HG03571 (cell line): ENCODE results near the gene GRAP.
"Not testable (repeated sequence)": the region's sequence is repeated elsewhere in the genome, so short reads cannot be mapped to it uniquely, and the experiment has no call there.

Experiments
- ATAC-seq: cut with Tn5 transposase; IDR thresholded peaks from one replicate; pipeline ENCODE4 v1.9.1; 2021; ENCODE audit not compliant: unreplicated experiment

GRAP gene

GRCh38 chr17:19043032-19043431, 3.7 kb downstream of the GRAP start:
- ATAC-seq, result not testable (repeated sequence)

DNA sequence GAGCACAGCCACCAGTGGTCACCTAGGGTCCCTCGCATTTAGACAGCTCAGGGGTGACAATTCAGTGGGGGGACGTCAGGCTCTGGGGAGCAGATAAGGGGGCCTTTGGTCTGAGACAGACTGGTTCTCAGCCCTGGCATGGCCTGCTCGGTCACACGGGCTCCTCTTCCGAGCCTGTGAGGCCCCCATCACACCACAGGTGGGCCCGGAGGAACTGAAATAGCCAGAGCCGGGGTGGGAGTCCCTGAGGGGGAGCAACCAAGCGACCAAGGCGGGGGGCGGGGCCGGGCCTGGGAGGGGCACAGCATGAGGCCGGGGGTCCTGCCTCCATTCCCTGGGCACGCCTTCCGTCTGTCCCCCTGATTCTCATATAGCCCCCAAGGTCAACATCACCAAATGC, 4.4 kb downstream of the GRAP start:
- ATAC-seq, result not testable (repeated sequence)

GRCh38 chr17:19041871-19042270, 4.9 kb downstream of the GRAP start:
- not testable (repeated sequence) for ATAC-seq

DNA sequence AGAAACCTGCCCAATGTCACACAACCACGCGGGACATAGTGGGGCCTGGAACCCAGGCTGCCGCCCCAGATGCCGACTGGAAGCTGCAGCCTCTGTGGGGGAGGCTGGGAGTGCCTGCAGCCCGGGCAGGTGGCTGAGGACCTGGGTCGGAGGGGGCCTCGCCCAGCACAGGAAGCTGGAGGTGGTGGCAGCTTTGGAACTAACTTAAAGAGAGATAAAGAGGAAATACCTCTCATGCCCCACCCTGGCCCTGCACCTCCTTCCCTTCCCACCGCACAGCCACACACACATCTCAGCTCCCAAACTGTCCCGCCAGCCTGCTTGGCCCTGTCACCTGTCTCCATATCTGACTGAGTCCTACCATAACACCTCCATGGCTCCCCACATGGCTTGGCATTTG, 6.4 kb downstream of the GRAP start:
- not testable (repeated sequence) for ATAC-seq

DNA sequence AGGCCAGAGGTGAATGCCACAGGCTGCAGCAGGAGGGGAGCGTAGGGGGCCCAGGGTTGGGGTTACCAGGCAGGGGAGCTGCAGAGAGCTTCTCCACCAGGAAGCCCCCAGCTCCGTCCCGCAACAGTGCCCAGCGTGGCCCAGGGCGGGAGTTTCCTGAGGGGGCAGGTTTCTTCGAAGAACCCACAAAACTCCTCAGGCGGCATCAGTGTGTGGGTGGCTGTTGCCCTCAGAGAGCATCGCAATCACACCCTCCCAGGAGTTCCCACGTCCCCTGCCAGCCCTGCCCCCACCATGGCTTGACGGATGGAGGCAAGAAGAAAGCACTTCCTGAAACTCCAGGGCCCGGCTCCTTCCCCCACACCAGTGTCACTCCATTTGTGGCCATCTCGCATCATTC, 8.0 kb downstream of the GRAP start:
- not testable (repeated sequence) for ATAC-seq

- not testable (repeated sequence) for ATAC-seq
Observed at GRCh38 chr17:19038007-19038406, 8.8 kb downstream of the GRAP start.

- not testable (repeated sequence) for ATAC-seq
Observed at GRCh38 chr17:19037547-19037946, 9.2 kb downstream of the GRAP start.

DNA sequence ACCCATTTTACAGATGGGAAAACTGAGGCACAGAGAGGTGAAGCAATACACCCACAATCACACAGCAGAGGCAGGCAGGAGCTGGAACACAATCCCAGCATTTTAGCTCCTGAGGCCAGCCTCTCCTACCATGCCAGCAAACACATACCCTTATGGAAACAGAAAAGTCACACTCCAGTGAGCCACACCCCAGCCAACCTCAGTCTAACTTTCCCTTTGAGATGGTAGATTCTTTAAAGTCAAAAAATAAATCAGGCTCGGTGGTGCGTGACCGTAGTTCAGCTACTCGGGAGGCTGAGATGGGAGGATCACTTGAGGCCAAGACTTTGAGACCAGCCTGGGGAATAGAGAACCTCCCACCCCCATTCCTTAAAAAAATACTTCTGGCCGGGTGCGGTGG, 10.6 kb downstream of the GRAP start:
- ATAC-seq, result not testable (repeated sequence)

DNA sequence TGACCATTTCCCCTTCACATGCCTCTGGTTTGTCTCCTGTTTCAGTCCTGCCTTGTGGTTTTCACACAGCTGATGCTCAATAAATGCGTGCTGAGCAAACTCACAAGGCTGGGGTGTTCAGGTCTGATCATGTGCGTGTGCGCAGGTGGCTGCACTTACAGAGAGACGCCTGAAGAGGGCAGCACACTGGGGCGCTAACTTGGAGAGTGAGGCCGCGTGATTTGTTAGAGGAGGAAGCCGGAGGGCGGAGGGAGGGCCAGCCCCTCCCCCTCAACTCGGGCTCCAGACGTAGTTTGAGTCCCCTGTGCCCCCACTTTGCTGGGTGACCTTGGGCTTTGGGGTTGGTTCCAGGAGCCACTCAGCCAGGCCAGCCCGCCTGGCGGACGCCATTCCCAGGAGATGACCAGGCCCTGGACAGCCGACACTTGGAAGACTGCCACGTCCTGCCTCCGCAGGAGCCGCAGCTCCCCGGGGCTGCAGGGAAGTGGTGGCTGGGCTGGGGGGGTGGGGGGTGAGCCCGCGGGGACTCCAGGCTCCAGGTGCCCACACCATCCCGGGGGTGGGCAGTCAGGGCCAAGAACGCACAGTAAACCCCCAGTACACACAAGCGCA, 14.3 kb downstream of the GRAP start:
- ATAC-seq, result not testable (repeated sequence)

DNA sequence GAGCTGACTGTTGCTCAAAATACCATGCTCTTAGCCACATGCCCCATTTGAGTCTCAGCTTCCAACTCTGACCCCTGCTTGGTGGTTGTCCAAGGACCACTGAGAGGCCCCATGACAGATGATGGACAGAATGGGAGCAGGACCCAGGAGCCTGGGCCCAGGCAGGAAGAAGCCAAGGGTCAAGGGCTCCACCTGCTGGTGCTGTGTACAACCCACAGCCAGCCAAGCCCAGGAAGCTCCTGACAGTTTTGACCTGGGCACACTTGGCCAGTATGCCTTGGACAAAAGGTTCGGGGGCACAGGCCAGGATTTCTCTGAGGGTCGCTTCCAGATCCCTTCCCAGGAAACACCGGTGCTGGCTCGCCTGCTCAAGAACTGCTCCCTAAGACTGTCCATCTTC, 15.0 kb downstream of the GRAP start:
- not testable (repeated sequence) for ATAC-seq

DNA sequence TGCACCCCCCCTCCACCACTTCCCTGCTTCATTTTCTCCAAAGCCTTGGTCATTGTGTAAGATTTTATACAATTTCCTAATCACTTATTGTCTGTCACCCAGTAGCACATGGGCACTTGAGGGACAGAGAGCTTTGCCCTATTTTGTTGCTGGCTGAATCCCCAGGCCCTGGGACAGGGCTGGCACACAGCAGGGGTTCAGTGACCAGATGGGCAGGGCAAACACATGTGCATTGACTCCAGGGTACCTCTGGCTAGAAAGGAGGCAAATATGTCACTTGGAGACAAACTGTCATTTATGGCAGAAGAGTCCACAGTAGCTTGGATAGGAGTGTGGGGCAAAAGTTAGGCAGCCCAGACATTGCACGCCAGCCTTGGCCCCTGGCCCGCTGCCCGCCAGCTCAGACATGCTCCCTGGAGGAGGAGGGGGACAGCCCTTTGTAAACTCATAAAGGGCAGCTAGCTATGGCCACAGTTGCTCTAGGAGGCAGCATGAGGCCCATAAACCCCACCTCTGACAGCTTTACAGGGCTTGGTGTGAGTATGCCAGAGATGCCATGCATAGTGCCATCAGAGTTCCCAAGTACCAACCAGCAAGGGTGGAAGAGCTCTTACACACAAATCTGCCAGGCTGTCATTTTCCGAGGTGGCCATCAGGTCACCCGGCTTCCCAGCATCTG, 15.8 kb downstream of the GRAP start:
- not testable (repeated sequence) for ATAC-seq

DNA sequence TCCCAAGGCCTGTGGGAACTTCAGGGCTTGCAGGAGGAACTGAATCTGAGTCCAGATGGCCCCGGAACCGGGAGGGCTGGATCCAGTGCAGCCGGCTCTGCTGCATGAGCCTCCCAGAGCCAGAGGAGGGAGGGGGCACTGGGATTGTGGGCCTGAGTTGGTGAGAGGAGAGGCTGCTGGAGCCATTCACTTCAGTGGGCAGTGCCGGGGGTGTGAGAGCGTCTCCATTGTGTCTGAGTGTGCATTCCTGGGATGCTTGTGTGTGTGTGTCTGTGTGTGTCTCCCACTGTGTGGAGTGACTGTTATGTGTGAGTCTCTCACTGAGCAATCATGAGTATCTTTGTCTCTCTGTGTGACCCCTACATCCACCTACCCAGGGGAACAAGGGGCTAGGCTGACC, 17.0 kb downstream of the GRAP start:
- ATAC-seq, result not testable (repeated sequence)

DNA sequence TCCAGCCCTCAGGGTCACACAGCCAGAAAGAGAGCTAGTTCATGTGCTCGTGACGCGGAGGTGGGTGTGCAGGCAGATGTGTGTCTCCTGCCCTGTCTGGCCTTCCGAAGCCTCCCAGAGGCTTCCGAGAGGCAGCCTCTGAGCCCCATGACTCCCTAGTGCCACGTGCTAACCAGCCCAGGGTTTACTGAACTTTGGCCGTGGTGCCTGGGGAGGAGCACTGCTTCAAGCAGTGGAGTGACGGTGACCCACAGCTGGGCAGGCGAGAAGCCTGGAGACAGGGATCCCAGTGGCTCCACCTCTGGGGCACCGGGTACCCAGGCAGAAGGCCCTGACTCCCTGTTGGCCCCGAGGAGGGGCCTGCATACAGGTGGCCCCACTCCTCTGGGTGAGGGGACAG, 18.1 kb downstream of the GRAP start:
- not testable (repeated sequence) for ATAC-seq

DNA sequence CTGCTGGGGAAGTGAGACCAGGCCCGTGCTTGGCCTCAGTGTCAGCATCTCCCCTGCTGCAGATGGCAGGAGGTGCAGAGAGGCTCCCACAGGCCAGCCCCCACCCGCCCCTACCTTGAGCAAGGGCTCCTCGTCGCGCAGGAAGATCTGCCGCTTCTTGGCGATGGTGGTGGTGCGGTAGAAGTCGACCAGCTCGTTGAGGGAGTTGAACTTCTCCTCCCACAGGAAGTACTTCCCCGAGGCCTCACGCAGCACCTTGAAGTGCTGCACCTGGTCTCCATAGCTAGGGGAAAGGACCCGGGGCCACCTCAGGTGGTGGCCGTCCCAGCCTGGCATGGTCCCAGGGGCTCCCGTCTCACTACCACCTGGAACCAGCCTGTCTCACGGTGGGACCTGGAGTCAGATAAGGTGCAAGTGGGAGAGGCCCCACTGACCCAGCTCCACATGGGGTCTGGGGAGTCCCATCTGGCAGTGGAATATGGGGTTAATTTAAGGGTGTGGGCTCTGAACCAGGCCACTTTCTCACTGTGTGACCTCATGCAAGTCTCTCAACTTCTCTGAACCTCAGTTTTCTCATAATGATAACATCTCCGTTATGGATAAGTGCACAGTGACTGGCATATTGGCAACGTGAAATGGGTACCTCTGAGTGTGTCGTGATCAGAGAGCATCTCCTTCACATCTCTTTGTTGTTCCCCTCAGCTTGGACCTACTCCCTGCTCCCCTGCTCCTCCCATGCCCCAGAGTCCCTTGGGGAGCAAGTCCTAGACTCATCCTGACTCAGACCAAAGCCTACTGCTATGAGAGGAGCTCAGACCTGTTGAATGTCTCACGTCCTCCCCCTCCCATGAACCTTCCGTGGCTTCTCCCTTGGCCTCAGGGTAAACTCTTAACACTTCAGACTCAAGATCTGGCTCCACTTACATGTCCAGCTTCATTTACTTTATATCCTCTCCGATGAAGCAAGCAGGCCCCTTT, 22.4 kb downstream of the GRAP start:
- ATAC-seq, result no peak

GRCh38 chr17:19023209-19023999, 23.4 kb downstream of the GRAP start:
- ATAC-seq, result no peak

- no peak for ATAC-seq
Observed at GRCh38 chr17:19022747-19023146, 24.0 kb downstream of the GRAP start.

- no peak for ATAC-seq
Observed at GRCh38 chr17:19022128-19022527, 24.6 kb downstream of the GRAP start.

DNA sequence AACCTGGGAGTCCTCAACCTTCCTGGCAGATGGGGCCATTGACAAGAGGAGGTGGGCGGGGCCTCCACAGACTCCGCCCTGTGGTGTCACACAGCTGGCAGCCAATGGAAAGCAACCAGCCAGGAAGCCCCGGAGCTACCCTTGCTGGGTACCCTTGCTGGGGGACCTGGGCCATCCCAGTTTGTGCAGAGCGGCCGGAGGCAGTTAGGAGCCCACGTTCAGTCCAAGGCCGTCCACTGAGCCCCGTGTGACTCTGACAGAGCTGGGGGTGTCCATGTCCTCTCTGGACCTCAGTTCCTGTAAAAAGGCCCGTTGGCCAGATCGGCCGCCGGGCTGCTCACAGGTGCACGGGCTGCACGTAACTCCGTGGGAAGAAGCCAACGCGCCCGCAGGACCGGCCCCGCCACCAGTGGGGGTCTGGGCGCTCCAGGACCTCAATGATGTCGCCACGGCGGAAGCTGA, 25.1 kb downstream of the GRAP start:
- ATAC-seq, result no peak

DNA sequence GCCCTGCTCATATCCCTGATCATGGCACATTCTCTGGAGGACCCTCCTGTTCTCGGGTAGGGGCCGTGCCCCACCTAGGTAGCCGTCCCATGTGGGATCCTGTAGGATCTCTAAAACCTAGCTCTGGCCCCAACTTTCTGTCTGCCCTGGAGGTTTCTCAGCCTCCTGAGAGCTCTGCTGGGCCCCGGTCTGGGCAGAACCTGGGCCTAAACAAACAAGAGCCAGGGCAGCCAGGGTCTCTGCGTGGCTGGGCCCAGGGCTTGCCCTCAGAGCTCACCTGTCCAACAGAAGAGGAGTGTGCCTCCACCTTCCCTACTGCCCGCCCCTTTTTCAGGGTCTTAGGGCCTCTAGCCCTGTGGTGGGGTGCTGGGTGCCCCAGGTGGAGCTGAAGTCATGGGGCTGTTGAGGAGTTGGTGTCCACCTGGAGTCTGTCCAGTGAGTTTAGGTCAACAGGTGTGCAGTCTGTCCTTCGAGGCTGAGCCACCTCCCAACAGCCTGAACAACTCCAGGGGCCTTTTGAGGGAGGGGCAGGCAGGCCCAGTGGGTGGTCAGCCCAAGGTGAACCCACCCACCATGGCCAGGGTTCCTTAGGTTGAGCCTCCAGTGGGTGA, 25.6 kb downstream of the GRAP start:
- ATAC-seq, result not testable (repeated sequence)

- no peak for ATAC-seq
Observed at GRCh38 chr17:19020016-19020415, 26.7 kb downstream of the GRAP start.
